HepG2 (cell line): Measurements from ENCODE around the gene CALY. TPM values are rescaled to one million over a fixed set of nuclear protein-coding genes. Genes with fewer than 3 reads are reported as not detected.
A peak's percentile ranks its signal among the peaks of the same experiment; 100 is the strongest.

Experiments
- AGO2 ChIP-seq: fragments of 200-400 bp; formaldehyde crosslinking; optimal IDR thresholded peaks from 2 replicates; pipeline ENCODE3; 2017; ENCODE audit warnings: mild to moderate bottlenecking, low read depth, low read length, moderate library complexity
- AKAP8 ChIP-seq: sonication (generic); formaldehyde crosslinking; IDR thresholded peaks from 2 replicates; pipeline ENCODE4 v1.5.1; 2020; ENCODE audit warnings: mild to moderate bottlenecking, missing genetic modification reagents
- KDM2A ChIP-seq: sonication (generic); formaldehyde crosslinking; IDR thresholded peaks from 2 replicates; pipeline ENCODE4 v1.4.0; 2020; ENCODE audit warnings: low read depth, missing genetic modification reagents, borderline replicate concordance
- MBD4 ChIP-seq: IDR thresholded peaks from 2 replicates; pipeline ENCODE4 v1.6.1; 2012; ENCODE audit warnings: low read length, inconsistent platforms, borderline replicate concordance
- RFXANK ChIP-seq: IDR thresholded peaks from 2 replicates; pipeline ENCODE4 v1.6.1; 2016
- SRF ChIP-seq: IDR thresholded peaks from 2 replicates; pipeline ENCODE4 v1.6.1; 2011; ENCODE audit warnings: mild to moderate bottlenecking, low read depth, low read length, moderate library complexity
- ZBTB7B ChIP-seq: sonication (generic); formaldehyde crosslinking; IDR thresholded peaks from 2 replicates; pipeline ENCODE4 v1.4.0; 2020; ENCODE audit warnings: missing genetic modification reagents
- ZNF30 ChIP-seq: sonication (generic); formaldehyde crosslinking; IDR thresholded peaks from 2 replicates; pipeline ENCODE4 v1.5.0; 2020; ENCODE audit warnings: mild to moderate bottlenecking, missing genetic modification reagents
- ZNF44 ChIP-seq: sonication (generic); formaldehyde crosslinking; IDR thresholded peaks from 2 replicates; pipeline ENCODE4 v1.5.1; 2020; ENCODE audit warnings: mild to moderate bottlenecking, missing genetic modification reagents
- ZNF589 ChIP-seq: sonication (generic); formaldehyde crosslinking; conservative IDR thresholded peaks from 2 replicates; pipeline ENCODE4 v1.8.0; 2022; ENCODE audit warnings: mild to moderate bottlenecking, moderate library complexity, missing genetic modification reagents
- ZNF660 ChIP-seq: sonication (generic); formaldehyde crosslinking; IDR thresholded peaks from 2 replicates; pipeline ENCODE4 v1.5.1; 2020; ENCODE audit warnings: mild to moderate bottlenecking, low read depth, missing genetic modification reagents, borderline replicate concordance
- ZNF879 ChIP-seq: sonication (generic); formaldehyde crosslinking; IDR thresholded peaks from 2 replicates; pipeline ENCODE4 v1.8.1; 2023; ENCODE audit warnings: missing genetic modification reagents
- polyA plus RNA-seq, 8 experiments: library from polyadenylated mRNA; depleted of rRNA in 3 of 8; stranded (reverse) in 7 of 8; unstranded in 1 of 8; fragments of >200 nt; fragmentation: Illumina TruSeq in 4 of 8; extraction: Trizol in 4 of 8; gene quantifications; 2 replicates each; pipeline versions ENCODE4 v1.2.1 to v1.2.3, GENCODE V29; 2011 to 2016; ENCODE audit warnings: low read depth in 4 of 8, missing spikeins in 1 of 8, mixed read lengths in 1 of 8; ENCODE audit not compliant: insufficient read depth in 1 of 8
- total RNA-seq, 5 experiments: library from RNA; depleted of rRNA; stranded (reverse); fragments of >200 nt; fragmentation: Illumina TruSeq; extraction: Trizol; gene quantifications; 2 replicates each; pipeline ENCODE4 v1.2.3, GENCODE V29; 2016; ENCODE audit warnings: low read depth in 1 of 5
- TF ChIP-seq, protein P1 (sequence below): sonication (generic); formaldehyde crosslinking; IDR thresholded peaks from 2 replicates; pipeline ENCODE4 v1.8.1; 2022; ENCODE audit warnings: low read depth, mild to moderate bottlenecking, missing genetic modification reagents
- TF ChIP-seq, protein P2 (sequence below): sonication (generic); formaldehyde crosslinking; IDR thresholded peaks from 2 replicates; pipeline ENCODE4 v1.8.0; 2022; ENCODE audit warnings: missing genetic modification reagents, mild to moderate bottlenecking, borderline replicate concordance
- TF ChIP-seq, protein P3 (sequence below): sonication (generic); formaldehyde crosslinking; IDR thresholded peaks from 2 replicates; pipeline ENCODE4 v1.4.0; 2020; ENCODE audit warnings: mild to moderate bottlenecking, missing genetic modification reagents
- TF ChIP-seq, protein P4 (sequence below): sonication (generic); formaldehyde crosslinking; IDR thresholded peaks from 2 replicates; pipeline ENCODE4 v1.4.0; 2020; ENCODE audit warnings: missing genetic modification reagents
- TF ChIP-seq, protein P5 (sequence below): sonication (generic); formaldehyde crosslinking; IDR thresholded peaks from 2 replicates; pipeline ENCODE4 v1.5.0; 2020; ENCODE audit warnings: mild to moderate bottlenecking, missing genetic modification reagents, moderate library complexity

CALY gene
- total and polyA plus RNA-seq, 2 of the 13 experiments (the other 11 are each of a cell fraction or from before 2014, with no cell fraction given) = 0.08 TPM; not detected in 1

DNA sequence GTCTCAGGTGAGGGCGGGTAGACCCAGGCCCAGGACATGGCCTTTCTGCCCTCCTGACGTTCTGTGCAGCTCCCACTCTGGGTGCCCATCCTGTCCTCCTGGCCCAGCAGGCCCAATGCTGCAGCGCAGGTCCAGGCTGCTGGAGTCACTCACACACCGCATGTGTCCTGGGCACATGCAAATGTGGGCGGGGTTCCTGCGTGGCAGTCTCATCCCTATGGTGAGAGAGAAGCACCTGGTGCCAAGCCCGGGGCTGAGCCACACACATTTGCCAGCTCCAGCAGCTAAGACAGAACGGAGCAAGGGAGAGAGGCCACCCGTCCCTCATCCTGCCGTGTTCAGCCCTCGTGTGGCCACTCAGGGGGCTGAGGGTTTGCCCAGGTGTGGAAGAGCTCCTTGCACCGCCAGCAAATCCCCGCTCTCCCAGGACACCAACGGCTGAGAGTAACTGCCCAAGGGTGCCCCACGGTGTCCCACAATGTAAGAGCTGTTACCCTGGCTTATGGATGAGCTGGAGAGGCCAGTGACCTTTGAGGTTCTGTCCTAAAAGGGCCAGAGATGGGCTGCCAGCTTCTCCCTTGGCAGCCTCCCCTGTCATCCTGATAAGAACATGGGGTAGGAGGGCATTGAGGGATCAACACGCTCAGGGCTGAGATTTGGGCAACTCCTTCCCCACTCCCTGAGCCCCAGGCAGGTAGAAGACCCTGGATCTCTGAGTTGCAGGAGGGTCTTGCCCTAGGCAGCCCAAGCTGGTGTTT lies 16.7 kb upstream of the CALY start (continued):
- TF ChIP-seq, protein P1, sequence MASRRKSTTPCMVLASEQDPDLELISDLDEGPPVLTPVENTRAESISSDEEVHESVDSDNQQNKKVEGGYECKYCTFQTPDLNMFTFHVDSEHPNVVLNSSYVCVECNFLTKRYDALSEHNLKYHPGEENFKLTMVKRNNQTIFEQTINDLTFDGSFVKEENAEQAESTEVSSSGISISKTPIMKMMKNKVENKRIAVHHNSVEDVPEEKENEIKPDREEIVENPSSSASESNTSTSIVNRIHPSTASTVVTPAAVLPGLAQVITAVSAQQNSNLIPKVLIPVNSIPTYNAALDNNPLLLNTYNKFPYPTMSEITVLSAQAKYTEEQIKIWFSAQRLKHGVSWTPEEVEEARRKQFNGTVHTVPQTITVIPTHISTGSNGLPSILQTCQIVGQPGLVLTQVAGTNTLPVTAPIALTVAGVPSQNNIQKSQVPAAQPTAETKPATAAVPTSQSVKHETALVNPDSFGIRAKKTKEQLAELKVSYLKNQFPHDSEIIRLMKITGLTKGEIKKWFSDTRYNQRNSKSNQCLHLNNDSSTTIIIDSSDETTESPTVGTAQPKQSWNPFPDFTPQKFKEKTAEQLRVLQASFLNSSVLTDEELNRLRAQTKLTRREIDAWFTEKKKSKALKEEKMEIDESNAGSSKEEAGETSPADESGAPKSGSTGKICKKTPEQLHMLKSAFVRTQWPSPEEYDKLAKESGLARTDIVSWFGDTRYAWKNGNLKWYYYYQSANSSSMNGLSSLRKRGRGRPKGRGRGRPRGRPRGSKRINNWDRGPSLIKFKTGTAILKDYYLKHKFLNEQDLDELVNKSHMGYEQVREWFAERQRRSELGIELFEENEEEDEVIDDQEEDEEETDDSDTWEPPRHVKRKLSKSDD (CRISPR knock-in tag) = no peak
- TF ChIP-seq, protein P2, sequence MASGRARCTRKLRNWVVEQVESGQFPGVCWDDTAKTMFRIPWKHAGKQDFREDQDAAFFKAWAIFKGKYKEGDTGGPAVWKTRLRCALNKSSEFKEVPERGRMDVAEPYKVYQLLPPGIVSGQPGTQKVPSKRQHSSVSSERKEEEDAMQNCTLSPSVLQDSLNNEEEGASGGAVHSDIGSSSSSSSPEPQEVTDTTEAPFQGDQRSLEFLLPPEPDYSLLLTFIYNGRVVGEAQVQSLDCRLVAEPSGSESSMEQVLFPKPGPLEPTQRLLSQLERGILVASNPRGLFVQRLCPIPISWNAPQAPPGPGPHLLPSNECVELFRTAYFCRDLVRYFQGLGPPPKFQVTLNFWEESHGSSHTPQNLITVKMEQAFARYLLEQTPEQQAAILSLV (CRISPR knock-in tag) = no peak
- no peak for TF ChIP-seq MBD4
- no peak for TF ChIP-seq ZNF879 (CRISPR knock-in tag)
- no peak for TF ChIP-seq RFXANK (CRISPR knock-in tag)
- TF ChIP-seq AGO2 = peak; percentile 99
- TF ChIP-seq SRF = no peak
- TF ChIP-seq, protein P3, sequence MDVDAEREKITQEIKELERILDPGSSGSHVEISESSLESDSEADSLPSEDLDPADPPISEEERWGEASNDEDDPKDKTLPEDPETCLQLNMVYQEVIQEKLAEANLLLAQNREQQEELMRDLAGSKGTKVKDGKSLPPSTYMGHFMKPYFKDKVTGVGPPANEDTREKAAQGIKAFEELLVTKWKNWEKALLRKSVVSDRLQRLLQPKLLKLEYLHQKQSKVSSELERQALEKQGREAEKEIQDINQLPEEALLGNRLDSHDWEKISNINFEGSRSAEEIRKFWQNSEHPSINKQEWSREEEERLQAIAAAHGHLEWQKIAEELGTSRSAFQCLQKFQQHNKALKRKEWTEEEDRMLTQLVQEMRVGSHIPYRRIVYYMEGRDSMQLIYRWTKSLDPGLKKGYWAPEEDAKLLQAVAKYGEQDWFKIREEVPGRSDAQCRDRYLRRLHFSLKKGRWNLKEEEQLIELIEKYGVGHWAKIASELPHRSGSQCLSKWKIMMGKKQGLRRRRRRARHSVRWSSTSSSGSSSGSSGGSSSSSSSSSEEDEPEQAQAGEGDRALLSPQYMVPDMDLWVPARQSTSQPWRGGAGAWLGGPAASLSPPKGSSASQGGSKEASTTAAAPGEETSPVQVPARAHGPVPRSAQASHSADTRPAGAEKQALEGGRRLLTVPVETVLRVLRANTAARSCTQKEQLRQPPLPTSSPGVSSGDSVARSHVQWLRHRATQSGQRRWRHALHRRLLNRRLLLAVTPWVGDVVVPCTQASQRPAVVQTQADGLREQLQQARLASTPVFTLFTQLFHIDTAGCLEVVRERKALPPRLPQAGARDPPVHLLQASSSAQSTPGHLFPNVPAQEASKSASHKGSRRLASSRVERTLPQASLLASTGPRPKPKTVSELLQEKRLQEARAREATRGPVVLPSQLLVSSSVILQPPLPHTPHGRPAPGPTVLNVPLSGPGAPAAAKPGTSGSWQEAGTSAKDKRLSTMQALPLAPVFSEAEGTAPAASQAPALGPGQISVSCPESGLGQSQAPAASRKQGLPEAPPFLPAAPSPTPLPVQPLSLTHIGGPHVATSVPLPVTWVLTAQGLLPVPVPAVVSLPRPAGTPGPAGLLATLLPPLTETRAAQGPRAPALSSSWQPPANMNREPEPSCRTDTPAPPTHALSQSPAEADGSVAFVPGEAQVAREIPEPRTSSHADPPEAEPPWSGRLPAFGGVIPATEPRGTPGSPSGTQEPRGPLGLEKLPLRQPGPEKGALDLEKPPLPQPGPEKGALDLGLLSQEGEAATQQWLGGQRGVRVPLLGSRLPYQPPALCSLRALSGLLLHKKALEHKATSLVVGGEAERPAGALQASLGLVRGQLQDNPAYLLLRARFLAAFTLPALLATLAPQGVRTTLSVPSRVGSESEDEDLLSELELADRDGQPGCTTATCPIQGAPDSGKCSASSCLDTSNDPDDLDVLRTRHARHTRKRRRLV = no peak
- TF ChIP-seq, protein P4, sequence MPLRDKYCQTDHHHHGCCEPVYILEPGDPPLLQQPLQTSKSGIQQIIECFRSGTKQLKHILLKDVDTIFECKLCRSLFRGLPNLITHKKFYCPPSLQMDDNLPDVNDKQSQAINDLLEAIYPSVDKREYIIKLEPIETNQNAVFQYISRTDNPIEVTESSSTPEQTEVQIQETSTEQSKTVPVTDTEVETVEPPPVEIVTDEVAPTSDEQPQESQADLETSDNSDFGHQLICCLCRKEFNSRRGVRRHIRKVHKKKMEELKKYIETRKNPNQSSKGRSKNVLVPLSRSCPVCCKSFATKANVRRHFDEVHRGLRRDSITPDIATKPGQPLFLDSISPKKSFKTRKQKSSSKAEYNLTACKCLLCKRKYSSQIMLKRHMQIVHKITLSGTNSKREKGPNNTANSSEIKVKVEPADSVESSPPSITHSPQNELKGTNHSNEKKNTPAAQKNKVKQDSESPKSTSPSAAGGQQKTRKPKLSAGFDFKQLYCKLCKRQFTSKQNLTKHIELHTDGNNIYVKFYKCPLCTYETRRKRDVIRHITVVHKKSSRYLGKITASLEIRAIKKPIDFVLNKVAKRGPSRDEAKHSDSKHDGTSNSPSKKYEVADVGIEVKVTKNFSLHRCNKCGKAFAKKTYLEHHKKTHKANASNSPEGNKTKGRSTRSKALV (CRISPR knock-in tag) = no peak
- TF ChIP-seq, protein P5, sequence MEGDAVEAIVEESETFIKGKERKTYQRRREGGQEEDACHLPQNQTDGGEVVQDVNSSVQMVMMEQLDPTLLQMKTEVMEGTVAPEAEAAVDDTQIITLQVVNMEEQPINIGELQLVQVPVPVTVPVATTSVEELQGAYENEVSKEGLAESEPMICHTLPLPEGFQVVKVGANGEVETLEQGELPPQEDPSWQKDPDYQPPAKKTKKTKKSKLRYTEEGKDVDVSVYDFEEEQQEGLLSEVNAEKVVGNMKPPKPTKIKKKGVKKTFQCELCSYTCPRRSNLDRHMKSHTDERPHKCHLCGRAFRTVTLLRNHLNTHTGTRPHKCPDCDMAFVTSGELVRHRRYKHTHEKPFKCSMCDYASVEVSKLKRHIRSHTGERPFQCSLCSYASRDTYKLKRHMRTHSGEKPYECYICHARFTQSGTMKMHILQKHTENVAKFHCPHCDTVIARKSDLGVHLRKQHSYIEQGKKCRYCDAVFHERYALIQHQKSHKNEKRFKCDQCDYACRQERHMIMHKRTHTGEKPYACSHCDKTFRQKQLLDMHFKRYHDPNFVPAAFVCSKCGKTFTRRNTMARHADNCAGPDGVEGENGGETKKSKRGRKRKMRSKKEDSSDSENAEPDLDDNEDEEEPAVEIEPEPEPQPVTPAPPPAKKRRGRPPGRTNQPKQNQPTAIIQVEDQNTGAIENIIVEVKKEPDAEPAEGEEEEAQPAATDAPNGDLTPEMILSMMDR (CRISPR knock-in tag) = no peak
- TF ChIP-seq ZNF44 (CRISPR knock-in tag) = no peak
- no peak for TF ChIP-seq ZBTB7B
- no peak for TF ChIP-seq ZNF589 (CRISPR knock-in tag)
- TF ChIP-seq AKAP8 = peak; percentile 96
- peak; percentile 62 for TF ChIP-seq KDM2A (CRISPR knock-in tag)
- TF ChIP-seq ZNF30 = no peak
- TF ChIP-seq ZNF660 = no peak
